Fibroblast of skin of left quadriceps (primary cell): ENCODE data around the gene MFSD1.
"Not testable (repeated sequence)": the region's sequence is repeated elsewhere in the genome, so short reads cannot be mapped to it uniquely, and the experiment has no call there.

ENCODE experiments used
- DNase-seq, 2 experiments: peaks; one replicate each; pipeline ENCODE4 v3.0.0-alpha.2; 2013; ENCODE audit warnings: low read depth in 2 of 2

MFSD1 gene

GRCh38 chr3:158776531-158776930, 25.3 kb upstream of the MFSD1 start:
- no peak for DNase-seq

- DNase-seq: no peak
Observed at GRCh38 chr3:158777161-158777873, 24.5 kb upstream of the MFSD1 start.

- no peak for DNase-seq
Observed at GRCh38 chr3:158780766-158781165, 21.1 kb upstream of the MFSD1 start.

- DNase-seq: no peak
Observed at GRCh38 chr3:158781191-158781590, 20.7 kb upstream of the MFSD1 start.

GRCh38 chr3:158781849-158782248, 20.0 kb upstream of the MFSD1 start:
- no peak for DNase-seq

- no peak for DNase-seq
Observed at GRCh38 chr3:158782283-158782989, 19.4 kb upstream of the MFSD1 start.

- no peak for DNase-seq
Observed at GRCh38 chr3:158783051-158783450, 18.8 kb upstream of the MFSD1 start.

GRCh38 chr3:158785972-158786371, 15.9 kb upstream of the MFSD1 start:
- DNase-seq: no peak

- no peak for DNase-seq
Observed at GRCh38 chr3:158788446-158788845, 13.4 kb upstream of the MFSD1 start.

- peak; percentile 44 to 49 for DNase-seq
Observed at GRCh38 chr3:158789592-158789991, 12.3 kb upstream of the MFSD1 start.

- peak; percentile 38 to 51 for DNase-seq
Observed at GRCh38 chr3:158790901-158791589, 10.8 kb upstream of the MFSD1 start.

GRCh38 chr3:158791590-158791920, 10.3 kb upstream of the MFSD1 start:
- not testable (repeated sequence) for DNase-seq

- peak; percentile 76 for DNase-seq
Observed at GRCh38 chr3:158792709-158793108, 9.1 kb upstream of the MFSD1 start.

GRCh38 chr3:158794206-158794605, 7.6 kb upstream of the MFSD1 start:
- DNase-seq: no peak

GRCh38 chr3:158794936-158795518, 6.8 kb upstream of the MFSD1 start:
- no peak for DNase-seq

- DNase-seq: no peak
Observed at GRCh38 chr3:158801201-158801600, 653 bp upstream of the MFSD1 start.

GRCh38 chr3:158802409-158803268, 785 bp downstream of the MFSD1 start:
- no peak for DNase-seq

GRCh38 chr3:158804441-158804840, 2.6 kb downstream of the MFSD1 start:
- DNase-seq: no peak

GRCh38 chr3:158808697-158809096, 6.8 kb downstream of the MFSD1 start:
- peak in 1 of 2 experiments; percentile 25 for DNase-seq

GRCh38 chr3:158809642-158810041, 7.8 kb downstream of the MFSD1 start:
- no peak for DNase-seq
